Body of pancreas (tissue), 4 donors: ENCODE results near the gene RTL1.

Source experiments
- CTCF ChIP-seq, 7 experiments: fragments of 450-650 bp in 4 of 7; fragments of 200-600 bp in 3 of 7; sonication (generic) in 3 of 7; IDR thresholded peaks; one replicate each; pipeline ENCODE4 v1.5.1; 2016 to 2019; ENCODE audit warnings: antibody characterized with exemption in 7 of 7
- POLR2A ChIP-seq, 3 donors: fragments of 450-650 bp; IDR thresholded peaks; one replicate each; pipeline ENCODE4 v1.6.1; 2016; ENCODE audit warnings: antibody characterized with exemption in 3 of 3, mild to moderate bottlenecking in 2 of 3

- TF ChIP-seq POLR2A (IDR thresholded peaks at IDR 0.05) (no peak), CTCF (IDR thresholded peaks at IDR 0.05) (no peak)
These were observed 23.7 kb downstream of the RTL1 start for GRCh38 chr14:100879782-100880181.
